GM03348 (cell line): Measurements from ENCODE around the gene RSRC1.
"Not testable (repeated sequence)": the region's sequence is repeated elsewhere in the genome, so short reads cannot be mapped to it uniquely, and the experiment has no call there.

Experiments used
- DNase-seq: peaks from one replicate; pipeline ENCODE4 v3.0.0; 2012; ENCODE audit warnings: low spot score

RSRC1 gene

GRCh38 chr3:158329696-158330441, 220.0 kb downstream of the RSRC1 start:
- not testable (repeated sequence) for DNase-seq

GRCh38 chr3:158330870-158331269, 221.0 kb downstream of the RSRC1 start:
- DNase-seq = no peak

- DNase-seq = no peak
These were observed 223.8 kb downstream of the RSRC1 start for GRCh38 chr3:158333736-158334135.

- DNase-seq = no peak
These were observed 227.2 kb downstream of the RSRC1 start for GRCh38 chr3:158337110-158337509.

GRCh38 chr3:158339638-158340037, 229.7 kb downstream of the RSRC1 start:
- DNase-seq = no peak

GRCh38 chr3:158340951-158341350, 231.1 kb downstream of the RSRC1 start:
- not testable (repeated sequence) for DNase-seq

GRCh38 chr3:158347966-158348365, 238.1 kb downstream of the RSRC1 start:
- DNase-seq = peak; percentile 31

GRCh38 chr3:158350971-158351370, 241.1 kb downstream of the RSRC1 start:
- DNase-seq = no peak

GRCh38 chr3:158352551-158352950, 242.7 kb downstream of the RSRC1 start:
- no peak for DNase-seq

- DNase-seq = no peak
These were observed 244.8 kb downstream of the RSRC1 start for GRCh38 chr3:158354713-158355112.

GRCh38 chr3:158355623-158356588, 246.0 kb downstream of the RSRC1 start:
- no peak for DNase-seq

GRCh38 chr3:158359339-158359738, 249.4 kb downstream of the RSRC1 start:
- no peak for DNase-seq

GRCh38 chr3:158360756-158361448, 251.0 kb downstream of the RSRC1 start:
- no peak for DNase-seq

- DNase-seq = no peak
These were observed 258.4 kb downstream of the RSRC1 start for GRCh38 chr3:158368271-158368670.

GRCh38 chr3:158369279-158369678, 259.4 kb downstream of the RSRC1 start:
- DNase-seq = no peak

- DNase-seq = no peak
These were observed 269.6 kb downstream of the RSRC1 start for GRCh38 chr3:158379517-158379916.

- peak; percentile 3 for DNase-seq
These were observed 271.5 kb downstream of the RSRC1 start for GRCh38 chr3:158381262-158381868.

- DNase-seq = no peak
These were observed 272.6 kb downstream of the RSRC1 start for GRCh38 chr3:158382479-158382878.

GRCh38 chr3:158384019-158384418, 274.1 kb downstream of the RSRC1 start:
- no peak for DNase-seq

- DNase-seq = no peak
These were observed 285.5 kb downstream of the RSRC1 start for GRCh38 chr3:158395421-158395820.

- no peak for DNase-seq
These were observed 292.7 kb downstream of the RSRC1 start for GRCh38 chr3:158402590-158402989.

- DNase-seq = no peak
These were observed 293.1 kb downstream of the RSRC1 start for GRCh38 chr3:158403013-158403412.
